ENCODE data around the gene KCNH3. TPM values are rescaled to one million over a fixed set of nuclear protein-coding genes. Genes with fewer than 3 reads are reported as not detected.
"Not testable (repeated sequence)": the region's sequence is repeated elsewhere in the genome, so short reads cannot be mapped to it uniquely, and the experiment has no call there.

Gene KCNH3
- total and polyA plus RNA-seq, 4 donors, result 2.1 to 11.0 (median 6.9) TPM

- Histone ChIP-seq H3K27ac (ENCODE audit: low read depth, low read length) (no peak overlapping the region), H3K4me1 (ENCODE audit: control insufficient read depth, insufficient read depth, low read length) (no peaks in the 10 kb centered on the region), H3K27me3 (ENCODE audit: control insufficient read depth, insufficient read depth, low read length) (no peaks in the 10 kb centered on the region), H3K9me3 (ENCODE audit: control insufficient read depth, insufficient read depth, low read length) (no peaks in the 10 kb centered on the region), H3K4me3 (ENCODE audit: low read depth, low read length) (no peak overlapping the region), H3K36me3 (ENCODE audit: control insufficient read depth, insufficient read depth, low read length) (peaks cover 11% of the 10 kb centered on the region)
- no peak for DNase-seq (ENCODE audit: low read depth in 4 of 6, low spot score in 6 of 6)
- WGBS (ENCODE audit: insufficient coverage), result no CpG with 5 or more reads among the region's 5 CpGs
Measured at GRCh38 chr12:49604856-49605255, 66.0 kb downstream of the KCNH3 start.

- not testable (repeated sequence) for H3K27ac ChIP-seq (ENCODE audit: low read depth, low read length); H3K9me3 ChIP-seq (ENCODE audit: control insufficient read depth, insufficient read depth, low read length); H3K4me3 ChIP-seq (ENCODE audit: low read depth, low read length); H3K27me3 ChIP-seq (ENCODE audit: control insufficient read depth, insufficient read depth, low read length); DNase-seq (ENCODE audit: low read depth in 4 of 6, low spot score in 6 of 6); H3K36me3 ChIP-seq (ENCODE audit: control insufficient read depth, insufficient read depth, low read length); H3K4me1 ChIP-seq (ENCODE audit: control insufficient read depth, insufficient read depth, low read length)
- 95% methylated on average over 3 of the region's 4 CpGs for WGBS (ENCODE audit: insufficient coverage)
Measured at GRCh38 chr12:49605539-49605938, 66.7 kb downstream of the KCNH3 start, which contains the start of gene FAM186B. FAM186B (minus strand) TSS chr12:49605639; CDS start chr12:49605477, 162 bp downstream.

Small RNA genes lying within 50 kb of the gene (small RNA-seq; reads per million reads assigned to genes)
- gene POLR2KP1 (ENCODE audit: low replicate concordance) (not detected), gene RNU6-834P (ENCODE audit: low replicate concordance) (not detected)

Other genes with a start within 250 kb of the KCNH3 start
- 100 to 1,000 TPM in 1 of 2 donors, 10 to 100 TPM in 1; 22.8 to 141 TPM for gene PRPH, start 243.9 kb upstream of the KCNH3 start, total RNA-seq
- 100 to 1,000 TPM; 289 to 341 TPM for gene PRPH, start 243.9 kb upstream of the KCNH3 start, polyA plus RNA-seq (ENCODE audit: insufficient read length in 2 of 2)
- gene TROAP, start 215.8 kb upstream of the KCNH3 start, total RNA-seq, result 10 to 100 TPM in 1 of 2 donors, 1 to 10 TPM in 1; 5.1 to 10.5 TPM
- gene TROAP, start 215.8 kb upstream of the KCNH3 start, polyA plus RNA-seq (ENCODE audit: insufficient read length in 2 of 2), result 10 to 100 TPM; 11.7 to 15.7 TPM
- gene C1QL4, start 201.8 kb upstream of the KCNH3 start, total RNA-seq, result 1 to 10 TPM; 3.8 to 4.8 TPM
- 10 to 100 TPM; 24.9 to 34.6 TPM for gene C1QL4, start 201.8 kb upstream of the KCNH3 start, polyA plus RNA-seq (ENCODE audit: insufficient read length in 2 of 2)
- 1 to 10 TPM; 2.2 to 2.3 TPM for gene DNAJC22, start 192.1 kb upstream of the KCNH3 start, total RNA-seq
- 1 to 10 TPM; 2.4 to 2.8 TPM for gene DNAJC22, start 192.1 kb upstream of the KCNH3 start, polyA plus RNA-seq (ENCODE audit: insufficient read length in 2 of 2)
- 10 to 100 TPM; 21.8 to 34.3 TPM for gene SPATS2, start 171.6 kb upstream of the KCNH3 start, total RNA-seq
- gene SPATS2, start 171.6 kb upstream of the KCNH3 start, polyA plus RNA-seq (ENCODE audit: insufficient read length in 2 of 2), result 10 to 100 TPM; 41.9 to 44.6 TPM
- gene MCRS1, start 29.1 kb downstream of the KCNH3 start, total RNA-seq, result 10 to 100 TPM; 29.4 to 59.7 TPM
- 10 to 100 TPM; 75.3 to 78.9 TPM for gene MCRS1, start 29.1 kb downstream of the KCNH3 start, polyA plus RNA-seq (ENCODE audit: insufficient read length in 2 of 2)
- under 1 TPM; 0.10 to 0.55 TPM for gene FAM186B, start 66.6 kb downstream of the KCNH3 start, total RNA-seq
- gene FAM186B, start 66.6 kb downstream of the KCNH3 start, polyA plus RNA-seq (ENCODE audit: insufficient read length in 2 of 2), result 1 to 10 TPM in 1 of 2 donors, under 1 TPM in 1; 0.36 to 3.4 TPM
- 10 to 100 TPM; 11.1 to 27.1 TPM for gene PRPF40B, start 84.5 kb downstream of the KCNH3 start, total RNA-seq
- 10 to 100 TPM; 29.4 to 42.2 TPM for gene PRPF40B, start 84.5 kb downstream of the KCNH3 start, polyA plus RNA-seq (ENCODE audit: insufficient read length in 2 of 2)
- gene FMNL3, start 168.4 kb downstream of the KCNH3 start, total RNA-seq, result 10 to 100 TPM; 21.7 to 34.3 TPM
- 10 to 100 TPM; 23.4 to 24.8 TPM for gene FMNL3, start 168.4 kb downstream of the KCNH3 start, polyA plus RNA-seq (ENCODE audit: insufficient read length in 2 of 2)
- gene TMBIM6, start 202.5 kb downstream of the KCNH3 start, total RNA-seq, result 100 to 1,000 TPM; 443 to 497 TPM
- 100 to 1,000 TPM; 556 to 601 TPM for gene TMBIM6, start 202.5 kb downstream of the KCNH3 start, polyA plus RNA-seq (ENCODE audit: insufficient read length in 2 of 2)

All from spinal cord (tissue), 10 donors.